Mesendoderm (in vitro differentiated cells): Measurements from ENCODE around the gene IGSF8.
"Not testable (repeated sequence)": the region's sequence is repeated elsewhere in the genome, so short reads cannot be mapped to it uniquely, and the experiment has no call there.

Experiments
- DNase-seq: peaks from one replicate; pipeline ENCODE4 v3.0.0; 2013
- H2AK5ac ChIP-seq: 2 replicates; pipeline ENCODE4 v1.6.1; 2013; ENCODE audit warnings: low read length, inconsistent platforms
- H2BK120ac ChIP-seq: 2 replicates; pipeline ENCODE4 v1.6.1; 2013; ENCODE audit warnings: low read depth, mild to moderate bottlenecking, low read length, moderate library complexity, mixed read lengths
- H2BK15ac ChIP-seq: replicated peaks from 2 replicates; pipeline ENCODE4 v1.6.1; 2013; ENCODE audit warnings: low read depth, mild to moderate bottlenecking, moderate library complexity
- H2BK5ac ChIP-seq: 2 replicates; pipeline ENCODE4 v1.6.1; 2013; ENCODE audit warnings: low read length, inconsistent platforms
- H3K18ac ChIP-seq: 2 replicates; pipeline ENCODE4 v1.6.1; 2013; ENCODE audit warnings: mild to moderate bottlenecking, low read length, mixed read lengths
- H3K23ac ChIP-seq: one replicate; pipeline ENCODE4 v1.6.1; 2013; ENCODE audit warnings: low read length
- H3K27ac ChIP-seq: 2 replicates; pipeline ENCODE4 v1.5.1; 2013; ENCODE audit warnings: low read depth, mild to moderate bottlenecking, inconsistent platforms, low read length, moderate library complexity
- H3K27me3 ChIP-seq: 2 replicates; pipeline ENCODE4 v1.6.1; 2013; ENCODE audit warnings: low read length, control low read depth, mild to moderate bottlenecking, inconsistent platforms; ENCODE audit not compliant: insufficient read depth, poor library complexity
- H3K36me3 ChIP-seq: 2 replicates; pipeline ENCODE4 v1.6.1; 2013; ENCODE audit warnings: low read length, inconsistent platforms; ENCODE audit not compliant: control insufficient read depth, insufficient read depth
- H3K4ac ChIP-seq: one replicate; pipeline ENCODE4 v1.6.1; 2013; ENCODE audit warnings: low read depth, mild to moderate bottlenecking, low read length, moderate library complexity
- H3K4me1 ChIP-seq: 2 replicates; pipeline ENCODE4 v1.6.1; 2013; ENCODE audit warnings: low read depth, low read length, inconsistent platforms; ENCODE audit not compliant: control insufficient read depth
- H3K4me2 ChIP-seq: 2 replicates; pipeline ENCODE4 v1.6.1; 2013; ENCODE audit warnings: low read length
- H3K4me3 ChIP-seq: 2 replicates; pipeline ENCODE4 v1.5.1; 2013; ENCODE audit warnings: mild to moderate bottlenecking, low read length
- H3K56ac ChIP-seq: one replicate; pipeline ENCODE4 v1.6.1; 2013; ENCODE audit warnings: low read length
- H3K79me1 ChIP-seq: 2 replicates; pipeline ENCODE4 v1.6.1; 2013; ENCODE audit warnings: low read length, inconsistent platforms
- H3K79me2 ChIP-seq: 2 replicates; pipeline ENCODE4 v1.6.1; 2013; ENCODE audit warnings: mild to moderate bottlenecking, low read length; ENCODE audit not compliant: control insufficient read depth, insufficient read depth
- H3K9ac ChIP-seq: 2 replicates; pipeline ENCODE4 v1.6.1; 2013; ENCODE audit warnings: low read length, inconsistent platforms
- H4K5ac ChIP-seq: one replicate; pipeline ENCODE4 v1.6.1; 2013; ENCODE audit warnings: low read length
- H4K8ac ChIP-seq: one replicate; pipeline ENCODE4 v1.6.1; 2013; ENCODE audit warnings: low read depth, mild to moderate bottlenecking, control low read depth, low read length, moderate library complexity
- WGBS: extraction: QIAGEN DNeasy Blood & Tissue Kit; methylation state at CpG from one replicate; pipeline ENCODE4 v1.1.7; 2013; ENCODE audit warnings: low lambda C conversion rate, missing lambda C conversion rate; ENCODE audit not compliant: insufficient coverage; ENCODE audit errors: extremely low coverage; 5-methylcytosine and 5-hydroxymethylcytosine counted together

The IGSF8 gene

DNA sequence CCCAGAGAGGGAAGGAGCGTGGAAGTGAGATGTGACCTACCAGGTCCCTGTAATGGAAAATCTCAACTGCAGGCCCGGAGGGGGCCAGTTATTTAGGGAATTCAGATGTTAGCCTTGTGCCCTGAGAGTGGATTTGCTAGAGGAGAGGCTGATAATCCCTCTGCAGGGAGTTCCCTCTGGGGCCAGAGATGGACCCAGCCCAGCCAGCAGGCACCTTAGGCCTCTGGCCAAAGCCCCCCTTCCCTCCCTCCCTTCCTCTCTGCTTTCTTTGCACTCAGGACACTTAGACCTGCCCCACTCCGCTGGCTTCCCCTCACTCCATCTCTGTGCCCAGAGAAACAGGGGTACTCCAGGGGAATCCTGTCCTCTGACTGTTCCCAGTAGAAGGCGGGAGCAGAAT is 15.7 kb upstream of the IGSF8 start:
- Histone ChIP-seq H3K27ac (no peak overlapping the region), H3K4me3 (no peak overlapping the region), H3K4ac (no peak overlapping the region), H3K79me1 (no peaks in the 10 kb centered on the region), H3K9ac (peak overlapping the region; percentile 17), H3K27me3 (no peaks in the 10 kb centered on the region), H4K5ac (no peak overlapping the region), H2BK120ac (no peak overlapping the region), H2AK5ac (no peak overlapping the region), H3K56ac (peak overlapping the region; percentile 54), H4K8ac (no peak overlapping the region), H3K36me3 (no peaks in the 10 kb centered on the region), H3K4me2 (no peak overlapping the region), H3K23ac (no peak overlapping the region), H2BK15ac (no peak overlapping the region), H2BK5ac (no peak overlapping the region), H3K18ac (peak overlapping the region; percentile 33), H3K4me1 (peaks cover 23% of the 10 kb centered on the region), H3K79me2 (no peaks in the 10 kb centered on the region)
- DNase-seq = peak; percentile 84
- WGBS = no CpG with 5 or more reads among the region's 4 CpGs

DNA sequence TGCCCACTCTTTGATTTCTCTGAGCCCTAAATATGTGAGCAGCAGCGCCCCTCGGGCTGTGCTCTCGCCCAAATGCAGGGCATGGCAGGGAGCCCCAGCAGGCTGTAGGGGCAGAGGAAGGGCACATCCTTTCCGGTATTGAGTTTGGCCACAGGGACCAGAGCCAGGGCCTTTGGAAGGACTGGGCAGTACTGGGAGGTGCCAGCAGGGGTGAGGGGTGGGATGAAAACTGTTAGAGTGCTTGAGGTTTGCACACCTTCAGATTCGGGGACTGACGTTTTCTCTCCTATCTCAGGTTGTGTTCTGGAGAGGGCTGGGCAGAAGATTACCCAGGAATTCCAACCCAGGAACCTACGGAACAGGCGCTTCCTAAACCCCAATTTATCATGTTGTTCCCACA is 15.0 kb upstream of the IGSF8 start:
- Histone ChIP-seq H4K5ac (no peak overlapping the region), H3K56ac (peak overlapping the region; percentile 53), H2BK5ac (no peak overlapping the region), H4K8ac (no peak overlapping the region), H3K79me1 (no peaks in the 10 kb centered on the region), H3K27ac (no peak overlapping the region), H3K18ac (no peak overlapping the region), H2AK5ac (no peak overlapping the region), H3K23ac (no peak overlapping the region), H2BK15ac (no peak overlapping the region), H3K27me3 (no peaks in the 10 kb centered on the region), H3K4me2 (no peak overlapping the region), H3K9ac (no peak overlapping the region), H3K79me2 (no peaks in the 10 kb centered on the region), H2BK120ac (no peak overlapping the region), H3K4me1 (peaks cover 23% of the 10 kb centered on the region), H3K4ac (no peak overlapping the region), H3K36me3 (no peaks in the 10 kb centered on the region), H3K4me3 (no peak overlapping the region)
- peak; percentile 46 for DNase-seq
- no CpG with 5 or more reads among the region's 8 CpGs for WGBS

DNA sequence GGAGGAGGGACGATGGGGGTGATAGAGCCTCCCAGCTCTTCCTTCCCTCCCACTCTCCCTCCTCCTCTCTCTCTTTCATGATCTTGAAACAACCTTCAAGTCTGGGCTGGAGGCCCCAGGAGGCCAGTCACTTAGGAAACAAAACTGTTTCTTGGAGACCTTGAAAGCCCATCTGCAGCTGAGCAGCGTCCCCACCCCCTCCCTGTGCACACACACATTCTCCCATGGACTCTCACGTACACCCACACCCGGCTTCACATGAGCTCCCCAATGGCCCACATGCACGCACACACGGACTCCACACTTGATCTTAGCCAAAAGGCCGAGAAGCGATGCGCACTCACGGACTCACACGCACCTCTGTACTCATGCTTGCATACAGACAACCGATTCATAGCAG is 13.9 kb upstream of the IGSF8 start:
- Histone ChIP-seq H3K4me3 (no peak overlapping the region), H2BK15ac (no peak overlapping the region), H3K79me2 (no peaks in the 10 kb centered on the region), H3K27me3 (no peaks in the 10 kb centered on the region), H3K4me2 (no peak overlapping the region), H3K9ac (no peak overlapping the region), H3K56ac (no peak overlapping the region), H2BK5ac (no peak overlapping the region), H3K23ac (peak overlapping the region; percentile 25), H3K4ac (no peak overlapping the region), H2AK5ac (no peak overlapping the region), H3K27ac (no peak overlapping the region), H3K18ac (no peak overlapping the region), H4K5ac (no peak overlapping the region), H3K4me1 (peaks cover 18% of the 10 kb centered on the region), H3K36me3 (no peaks in the 10 kb centered on the region), H2BK120ac (no peak overlapping the region), H4K8ac (no peak overlapping the region), H3K79me1 (no peaks in the 10 kb centered on the region)
- DNase-seq = no peak
- WGBS = no CpG with 5 or more reads among the region's 12 CpGs

DNA sequence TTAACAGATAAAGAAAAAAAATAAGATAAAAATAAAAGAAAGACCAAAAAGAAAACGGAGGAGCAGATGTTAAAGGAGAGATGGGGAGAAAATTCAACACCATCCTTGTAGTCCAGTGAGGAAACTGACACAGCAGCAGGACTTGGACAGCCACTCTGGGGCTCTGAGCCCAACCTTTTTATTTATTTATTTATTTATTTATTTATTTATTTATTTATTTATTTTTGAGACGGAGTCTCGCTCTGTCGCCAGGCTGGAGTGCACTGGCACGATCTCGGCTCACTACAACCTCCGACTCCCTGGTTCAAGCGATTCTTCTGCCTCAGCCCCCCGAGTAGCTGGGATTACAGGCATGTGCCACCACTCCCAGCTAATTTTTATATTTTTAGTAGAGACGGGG is 13.0 kb upstream of the IGSF8 start:
- H3K23ac ChIP-seq, H3K79me2 ChIP-seq, H3K9ac ChIP-seq, H4K5ac ChIP-seq, H3K27me3 ChIP-seq, H3K4me2 ChIP-seq, H3K36me3 ChIP-seq, H3K18ac ChIP-seq, H3K4me3 ChIP-seq, H3K56ac ChIP-seq, H3K79me1 ChIP-seq, H4K8ac ChIP-seq, H2AK5ac ChIP-seq, H2BK120ac ChIP-seq, DNase-seq, H3K27ac ChIP-seq, H2BK15ac ChIP-seq, H2BK5ac ChIP-seq, H3K4ac ChIP-seq: not testable (repeated sequence)
- WGBS = no CpG with 5 or more reads among the region's 10 CpGs
- H3K4me1 ChIP-seq = peaks cover 13% of the 10 kb centered on the region

DNA sequence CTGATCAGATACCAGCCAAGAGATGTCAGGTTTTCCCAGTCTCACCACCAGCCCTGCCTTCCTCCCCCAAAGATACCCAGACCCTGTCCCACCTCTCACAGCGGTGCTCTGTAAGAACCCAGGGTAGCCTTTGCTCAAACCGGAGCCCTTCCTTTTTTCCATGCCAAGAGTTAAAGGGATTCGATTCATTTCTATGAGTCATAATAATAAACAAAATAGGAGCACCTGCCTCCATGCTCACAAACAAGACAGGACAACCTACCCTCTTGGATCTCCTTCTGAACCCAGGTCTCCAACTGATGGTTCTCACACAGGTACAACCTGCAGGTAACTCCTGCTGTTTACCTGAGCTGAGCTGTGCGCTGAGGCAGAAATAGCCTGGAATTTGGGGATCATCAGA is 11.3 kb upstream of the IGSF8 start:
- no peak overlapping the region for H4K8ac ChIP-seq
- no peak overlapping the region for H3K18ac ChIP-seq
- H3K4me3 ChIP-seq = no peak overlapping the region
- no peak overlapping the region for H3K27ac ChIP-seq
- no peak overlapping the region for H2AK5ac ChIP-seq
- peaks cover 10% of the 10 kb centered on the region for H3K4me1 ChIP-seq
- no peaks in the 10 kb centered on the region for H3K79me2 ChIP-seq
- no peaks in the 10 kb centered on the region for H3K36me3 ChIP-seq
- no peak overlapping the region for H2BK120ac ChIP-seq
- WGBS = no CpG with 5 or more reads among the region's 4 CpGs
- H3K4ac ChIP-seq = no peak overlapping the region
- H3K23ac ChIP-seq = no peak overlapping the region
- no peaks in the 10 kb centered on the region for H3K79me1 ChIP-seq
- no peak overlapping the region for H2BK15ac ChIP-seq
- no peak overlapping the region for H3K9ac ChIP-seq
- H3K4me2 ChIP-seq = no peak overlapping the region
- DNase-seq = no peak
- no peak overlapping the region for H3K56ac ChIP-seq
- no peak overlapping the region for H2BK5ac ChIP-seq
- H3K27me3 ChIP-seq = no peaks in the 10 kb centered on the region
- no peak overlapping the region for H4K5ac ChIP-seq

DNA sequence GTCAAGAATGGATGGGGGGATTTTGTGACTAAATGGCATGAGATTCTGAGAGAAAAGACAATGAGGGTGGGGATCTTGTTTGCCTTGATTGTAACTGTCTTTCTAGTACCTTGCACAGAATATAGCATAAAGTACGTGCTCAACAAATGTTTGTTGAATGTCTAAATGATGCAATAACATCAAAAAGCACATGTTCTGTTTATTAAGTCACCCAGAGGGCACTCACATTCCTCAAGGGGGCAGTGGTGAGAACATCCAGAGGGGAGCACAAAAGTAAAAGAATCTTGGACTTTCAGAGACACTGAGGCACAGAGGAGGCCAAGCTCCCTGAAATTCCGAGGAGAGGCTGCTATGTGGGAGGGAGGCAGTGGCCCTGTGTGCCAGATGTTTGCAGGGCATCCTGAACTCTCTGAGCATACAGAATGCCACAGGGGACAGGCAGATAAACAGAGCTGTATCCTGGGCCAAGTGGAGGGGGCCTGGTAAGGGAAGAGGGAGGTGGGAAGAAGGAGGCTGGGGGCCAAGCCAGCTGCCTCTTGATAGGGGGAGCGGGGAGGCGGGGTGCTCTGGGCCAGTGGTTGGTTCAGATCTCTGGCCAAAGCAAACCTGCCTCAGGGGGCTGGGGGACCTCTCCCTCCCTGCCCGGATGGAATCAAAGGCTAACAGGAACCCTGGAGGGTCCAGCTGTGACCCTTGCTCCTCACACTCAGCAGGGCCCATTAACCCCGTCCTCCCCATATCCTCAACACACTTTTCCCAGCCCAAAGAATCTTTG is 10.7 kb upstream of the IGSF8 start:
- H3K27ac ChIP-seq = no peak overlapping the region
- no peak overlapping the region for H3K4me3 ChIP-seq
- WGBS = no CpG with 5 or more reads among the region's 6 CpGs
- peak overlapping the region; percentile 53 for H2AK5ac ChIP-seq
- no peak overlapping the region for H3K4me2 ChIP-seq
- H3K18ac ChIP-seq = no peak overlapping the region
- peaks cover 5% of the 10 kb centered on the region for H3K4me1 ChIP-seq
- no peak overlapping the region for H2BK5ac ChIP-seq
- H3K9ac ChIP-seq = no peak overlapping the region
- no peaks in the 10 kb centered on the region for H3K36me3 ChIP-seq
- peak overlapping the region; percentile 63 for H3K56ac ChIP-seq
- peak; percentile 88 for DNase-seq
- no peak overlapping the region for H2BK120ac ChIP-seq
- no peaks in the 10 kb centered on the region for H3K79me1 ChIP-seq
- no peaks in the 10 kb centered on the region for H3K79me2 ChIP-seq
- H3K23ac ChIP-seq = no peak overlapping the region
- no peak overlapping the region for H2BK15ac ChIP-seq
- no peak overlapping the region for H4K8ac ChIP-seq
- no peaks in the 10 kb centered on the region for H3K27me3 ChIP-seq
- H3K4ac ChIP-seq = no peak overlapping the region
- H4K5ac ChIP-seq = peak overlapping the region; percentile 92
